HG03354 (cell line): ENCODE results near the gene RUNX3.

Experiments used
- ATAC-seq: cut with Tn5 transposase; IDR thresholded peaks from one replicate; pipeline ENCODE4 v1.9.1; 2021; ENCODE audit warnings: mild to moderate bottlenecking; ENCODE audit not compliant: unreplicated experiment, poor library complexity, severe bottlenecking

The RUNX3 gene

GRCh38 chr1:24870551-24871195 is 59.4 kb downstream of the RUNX3 start:
- ATAC-seq: no peak

- no peak for ATAC-seq
Measured at GRCh38 chr1:24868016-24868875, 61.8 kb downstream of the RUNX3 start.

- ATAC-seq: no peak
Measured at GRCh38 chr1:24867084-24867870, 62.8 kb downstream of the RUNX3 start.

GRCh38 chr1:24866211-24867083 is 63.6 kb downstream of the RUNX3 start:
- no peak for ATAC-seq

- ATAC-seq: no peak
Measured at GRCh38 chr1:24865587-24865986, 64.5 kb downstream of the RUNX3 start.

GRCh38 chr1:24865168-24865567 is 64.9 kb downstream of the RUNX3 start:
- no peak for ATAC-seq

- ATAC-seq: no peak
Measured at GRCh38 chr1:24864370-24864777, 65.7 kb downstream of the RUNX3 start.

GRCh38 chr1:24862775-24863483 is 67.1 kb downstream of the RUNX3 start:
- ATAC-seq: no peak

- ATAC-seq: no peak
Measured at GRCh38 chr1:24861821-24862727, 68.0 kb downstream of the RUNX3 start.

GRCh38 chr1:24860841-24861240 is 69.2 kb downstream of the RUNX3 start:
- no peak for ATAC-seq

- no peak for ATAC-seq
Measured at GRCh38 chr1:24859063-24860010, 70.7 kb downstream of the RUNX3 start.

- ATAC-seq: no peak
Measured at GRCh38 chr1:24858277-24858676, 71.8 kb downstream of the RUNX3 start.

- ATAC-seq: no peak
Measured at GRCh38 chr1:24857507-24858133, 72.5 kb downstream of the RUNX3 start.

- ATAC-seq: no peak
Measured at GRCh38 chr1:24856787-24857506, 73.1 kb downstream of the RUNX3 start.

- no peak for ATAC-seq
Measured at GRCh38 chr1:24855474-24855873, 74.6 kb downstream of the RUNX3 start.

- ATAC-seq: no peak
Measured at GRCh38 chr1:24853649-24854048, 76.4 kb downstream of the RUNX3 start.
